Peyer's patch (tissue), 4 donors: ENCODE measurements around the gene MAD1L1.

Experiments used
- CTCF ChIP-seq, 6 experiments: fragments of 450-650 bp in 4 of 6; fragments of 200-600 bp in 2 of 6; sonication (generic) in 1 of 6; IDR thresholded peaks; one replicate each; pipeline ENCODE4 v1.5.1; 2017 to 2019; ENCODE audit warnings: antibody characterized with exemption in 6 of 6, mild to moderate bottlenecking in 3 of 6, moderate library complexity in 1 of 6
- POLR2A ChIP-seq, 2 donors: fragments of 450-650 bp; IDR thresholded peaks; one replicate each; pipeline ENCODE4 v1.5.1; 2017; ENCODE audit warnings: antibody characterized with exemption in 2 of 2, mild to moderate bottlenecking in 2 of 2, moderate library complexity in 2 of 2

GRCh38 chr7:2111568-2111967 is 121.2 kb downstream of the MAD1L1 start:
- TF ChIP-seq CTCF (IDR thresholded peaks at IDR 0.05) (no peak), POLR2A (IDR thresholded peaks at IDR 0.05) (no peak)
